ENCODE data around the gene COQ2.
"Not testable (repeated sequence)": the region's sequence is repeated elsewhere in the genome, so short reads cannot be mapped to it uniquely, and the experiment has no call there.

COQ2 gene

GRCh38 chr4:83282049-83282535, 2.5 kb downstream of the COQ2 start:
- DNase-seq = peak; percentile 33

GRCh38 chr4:83281307-83281706, 3.3 kb downstream of the COQ2 start:
- DNase-seq = no peak

GRCh38 chr4:83276299-83277040, 8.1 kb downstream of the COQ2 start:
- DNase-seq = no peak

- not testable (repeated sequence) for DNase-seq
Measured at GRCh38 chr4:83273926-83274325, 10.7 kb downstream of the COQ2 start.

GRCh38 chr4:83272900-83273299, 11.7 kb downstream of the COQ2 start:
- no peak for DNase-seq

GRCh38 chr4:83269256-83269655, 15.3 kb downstream of the COQ2 start:
- DNase-seq = no peak

GRCh38 chr4:83268491-83268890, 16.1 kb downstream of the COQ2 start:
- DNase-seq = no peak

- no peak for DNase-seq
Measured at GRCh38 chr4:83267830-83268475, 16.6 kb downstream of the COQ2 start.

GRCh38 chr4:83267121-83267829, 17.3 kb downstream of the COQ2 start:
- no peak for DNase-seq

GRCh38 chr4:83266689-83267088, 17.9 kb downstream of the COQ2 start:
- no peak for DNase-seq

GRCh38 chr4:83263106-83263505, 21.5 kb downstream of the COQ2 start:
- no peak for DNase-seq

- DNase-seq = no peak
Measured at GRCh38 chr4:83262682-83263081, 21.9 kb downstream of the COQ2 start.

- DNase-seq = no peak
Measured at GRCh38 chr4:83261307-83261706, 23.3 kb downstream of the COQ2 start.

GRCh38 chr4:83259586-83259985, 25.0 kb downstream of the COQ2 start:
- DNase-seq = no peak

GRCh38 chr4:83258461-83258860, 26.1 kb downstream of the COQ2 start:
- no peak for DNase-seq

GRCh38 chr4:83257811-83258210, 26.8 kb downstream of the COQ2 start:
- DNase-seq = no peak

- no peak for DNase-seq
Measured at GRCh38 chr4:83255584-83255983, 29.0 kb downstream of the COQ2 start.

GRCh38 chr4:83252782-83253405, 31.7 kb downstream of the COQ2 start:
- DNase-seq = peak; percentile 68

- DNase-seq = no peak
Measured at GRCh38 chr4:83251447-83251830, 33.2 kb downstream of the COQ2 start.

- no peak for DNase-seq
Measured at GRCh38 chr4:83250687-83251446, 33.7 kb downstream of the COQ2 start.

GRCh38 chr4:83248486-83248885, 36.1 kb downstream of the COQ2 start:
- no peak for DNase-seq

All from KG1 (cell line).